PC-9 (cell line): ENCODE results near the gene JDP2. TPM values are rescaled to one million over a fixed set of nuclear protein-coding genes. Genes with fewer than 3 reads are reported as not detected.
"Not testable (repeated sequence)": the region's sequence is repeated elsewhere in the genome, so short reads cannot be mapped to it uniquely, and the experiment has no call there.

ENCODE experiments used
- BruUV-seq: library from RNA; stranded (reverse); fragments of 400-500 nt; replicated peaks from 2 replicates; lab custom pipeline; 2021; lab: Mats Ljungman, UMichigan
- CTCF ChIA-PET: fragments of 300-600 bp; sonication (Branson Sonifier 250); formaldehyde crosslinking; loops from one replicate; lab custom pipeline; 2022; ENCODE audit warnings: antibody characterized with exemption; lab: Charles Lee
- POLR2A ChIA-PET: fragments of 300-600 bp; sonication (Branson Sonifier 250); formaldehyde crosslinking; loops from one replicate; lab custom pipeline; 2022; ENCODE audit warnings: antibody characterized with exemption; ENCODE audit not compliant: unreplicated experiment; lab: Charles Lee
- DNase-seq, 2 experiments: peaks; one replicate each; pipeline versions ENCODE4 v3.0.0 to v3.0.0-alpha.2; 2015 to 2022; ENCODE audit warnings: mixed read lengths in 1 of 2
- H2AFZ ChIP-seq: fragments of 200-600 bp; sonication (generic); 2 replicates; pipeline ENCODE4 v1.8.1; 2017; ENCODE audit warnings: antibody characterized with exemption
- H3F3A ChIP-seq: fragments of 200-600 bp; sonication (generic); 2 replicates; pipeline ENCODE4 v1.8.1; 2017; ENCODE audit warnings: antibody characterized with exemption, mild to moderate bottlenecking, low read depth; ENCODE audit not compliant: insufficient read depth
- H3K27ac ChIP-seq: fragments of 200-600 bp; sonication (generic); 2 replicates; pipeline ENCODE4 v1.6.1; 2016; ENCODE audit warnings: mixed run types
- H3K27me3 ChIP-seq: fragments of 200-600 bp; sonication (generic); 2 replicates; pipeline ENCODE4 v1.6.1; 2016; ENCODE audit warnings: low read depth, mixed run types; ENCODE audit not compliant: insufficient read depth
- H3K36me3 ChIP-seq: fragments of 200-600 bp; sonication (generic); 2 replicates; pipeline ENCODE4 v1.6.1; 2016; ENCODE audit warnings: low read depth, mixed run types
- H3K4me1 ChIP-seq: fragments of 200-600 bp; sonication (generic); replicated peaks from 2 replicates; pipeline ENCODE4 v1.6.1; 2016; ENCODE audit warnings: mixed run types; ENCODE audit not compliant: insufficient read depth
- H3K4me2 ChIP-seq: fragments of 200-600 bp; sonication (generic); 2 replicates; pipeline ENCODE4 v1.6.1; 2017; ENCODE audit warnings: mixed run types
- H3K4me3 ChIP-seq: fragments of 200-600 bp; sonication (generic); 2 replicates; pipeline ENCODE4 v1.6.1; 2016; ENCODE audit warnings: mixed run types
- H3K79me2 ChIP-seq: fragments of 200-600 bp; sonication (generic); 2 replicates; pipeline ENCODE4 v1.6.1; 2017; ENCODE audit warnings: low read depth, mixed run types
- H3K9me2 ChIP-seq: fragments of 200-600 bp; sonication (generic); 2 replicates; pipeline ENCODE4 v1.8.1; 2017; ENCODE audit warnings: mild to moderate bottlenecking; ENCODE audit not compliant: insufficient read depth
- H3K9me3 ChIP-seq: fragments of 200-600 bp; sonication (generic); 2 replicates; pipeline ENCODE4 v1.8.1; 2016; ENCODE audit warnings: low read depth; ENCODE audit not compliant: insufficient read depth
- H4K20me1 ChIP-seq: fragments of 200-600 bp; sonication (generic); 2 replicates; pipeline ENCODE4 v1.8.1; 2017; ENCODE audit not compliant: insufficient read depth
- EZH2 ChIP-seq: fragments of 200-600 bp; sonication (generic); IDR thresholded peaks from 2 replicates; pipeline ENCODE4 v1.8.0; 2017; ENCODE audit warnings: antibody characterized with exemption, low read depth
- intact Hi-C: fragments of 100-400 bp; cut with micrococcal nuclease; formaldehyde crosslinking; loops from one replicate; pipeline ENCODE4 v1.10.0; 2022; ENCODE audit not compliant: unreplicated experiment
- total RNA-seq: library from RNA; stranded (reverse); gene quantifications from 2 replicates; pipeline ENCODE4 v1.2.3, GENCODE V29; 2021
- TF ChIP-seq, protein P1 (sequence below): fragments of 200-600 bp; sonication (generic); conservative IDR thresholded peaks from 2 replicates; pipeline ENCODE4 v1.6.1; 2017; ENCODE audit warnings: mixed run types, antibody characterized with exemption, mild to moderate bottlenecking, moderate library complexity

Gene JDP2
- total RNA-seq, 1 experiment from 2014 or later = 186 TPM

GRCh38 chr14:75471059-75471458 lies 43.2 kb downstream of the JDP2 start:
- no TSS peak for BruUV-seq
- CTCF ChIA-PET = interaction anchor here (0.6 to 0.8 kb wide), 2 partner anchors 107 to 511 kb away, joined by 3 to 5 read pairs; no protein-coding TSS in a partner anchor
- POLR2A ChIA-PET = interaction anchor here (0.6 kb wide), 1 partner anchor 165 kb away, joined by 6 read pairs; no protein-coding TSS in a partner anchor

GRCh38 chr14:75474127-75474526 lies 46.3 kb downstream of the JDP2 start:
- H3K36me3 ChIP-seq = peaks cover 46% of the 10 kb centered on the region
- H3K9me2 ChIP-seq, POLR2A ChIA-PET, BruUV-seq, H3K27me3 ChIP-seq, H3K27ac ChIP-seq, H3K9me3 ChIP-seq, H4K20me1 ChIP-seq, H3K4me3 ChIP-seq, intact Hi-C loops, CTCF ChIA-PET, H3K4me2 ChIP-seq, H3K79me2 ChIP-seq, H2AFZ ChIP-seq, H3K4me1 ChIP-seq: not testable (repeated sequence)
- peaks cover 26% of the 10 kb centered on the region; the same call in 1 of the 2 replicates for H3F3A ChIP-seq
- peak in 1 of 2 experiments; percentile 63 for DNase-seq

More at GRCh38 chr14:75471059-75471458, 43.2 kb downstream of the JDP2 start:
- H3K9me2 ChIP-seq = no peaks in the 10 kb centered on the region
- peaks cover 60% of the 10 kb centered on the region for H3K36me3 ChIP-seq
- H3F3A ChIP-seq = peaks cover 26% of the 10 kb centered on the region; the same call in 1 of the 2 replicates
- 0 out of 2 replicates have a peak, but pooled peaks cover 3% of the 10 kb centered on the region for H4K20me1 ChIP-seq
- H3K4me3 ChIP-seq = no peak overlapping the region
- intact Hi-C loops = no loop called here
- H3K4me2 ChIP-seq = no peak overlapping the region
- no peak for DNase-seq
- H3K4me1 ChIP-seq = no peaks in the 10 kb centered on the region; the same call in 1 of the 2 replicates
- H3K9me3 ChIP-seq = no peaks in the 10 kb centered on the region
- H3K27me3 ChIP-seq = no peaks in the 10 kb centered on the region
- H3K79me2 ChIP-seq = 0 out of 2 replicates have a peak, but pooled peaks cover 5% of the 10 kb centered on the region
- no peak overlapping the region for H2AFZ ChIP-seq
- TF ChIP-seq, protein P1, sequence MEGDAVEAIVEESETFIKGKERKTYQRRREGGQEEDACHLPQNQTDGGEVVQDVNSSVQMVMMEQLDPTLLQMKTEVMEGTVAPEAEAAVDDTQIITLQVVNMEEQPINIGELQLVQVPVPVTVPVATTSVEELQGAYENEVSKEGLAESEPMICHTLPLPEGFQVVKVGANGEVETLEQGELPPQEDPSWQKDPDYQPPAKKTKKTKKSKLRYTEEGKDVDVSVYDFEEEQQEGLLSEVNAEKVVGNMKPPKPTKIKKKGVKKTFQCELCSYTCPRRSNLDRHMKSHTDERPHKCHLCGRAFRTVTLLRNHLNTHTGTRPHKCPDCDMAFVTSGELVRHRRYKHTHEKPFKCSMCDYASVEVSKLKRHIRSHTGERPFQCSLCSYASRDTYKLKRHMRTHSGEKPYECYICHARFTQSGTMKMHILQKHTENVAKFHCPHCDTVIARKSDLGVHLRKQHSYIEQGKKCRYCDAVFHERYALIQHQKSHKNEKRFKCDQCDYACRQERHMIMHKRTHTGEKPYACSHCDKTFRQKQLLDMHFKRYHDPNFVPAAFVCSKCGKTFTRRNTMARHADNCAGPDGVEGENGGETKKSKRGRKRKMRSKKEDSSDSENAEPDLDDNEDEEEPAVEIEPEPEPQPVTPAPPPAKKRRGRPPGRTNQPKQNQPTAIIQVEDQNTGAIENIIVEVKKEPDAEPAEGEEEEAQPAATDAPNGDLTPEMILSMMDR = no peak
- no peak for TF ChIP-seq EZH2
- H3K27ac ChIP-seq = no peak overlapping the region

GRCh38 chr14:75476274-75476995 lies 48.6 kb downstream of the JDP2 start:
- Histone ChIP-seq H3K27me3 (no peaks in the 10 kb centered on the region), H3K27ac (no peak overlapping the region), H3K4me2 (no peak overlapping the region), H2AFZ (no peak overlapping the region), H3F3A (peaks cover 20% of the 10 kb centered on the region; the same call in 1 of the 2 replicates), H3K4me3 (no peak overlapping the region), H3K9me2 (no peaks in the 10 kb centered on the region), H3K4me1 (no peaks in the 10 kb centered on the region; the same call in 1 of the 2 replicates), H3K79me2 (no peaks in the 10 kb centered on the region), H3K36me3 (peaks cover 26% of the 10 kb centered on the region), H3K9me3 (no peaks in the 10 kb centered on the region), H4K20me1 (0 out of 2 replicates have a peak, but pooled peaks cover 3% of the 10 kb centered on the region)
- no peak for DNase-seq
- POLR2A ChIA-PET = no interaction called here
- CTCF ChIA-PET = interaction anchor here (0.6 to 1.1 kb wide), 3 partner anchors 61 to 387 kb away, joined by 3 to 4 read pairs (median 3); no protein-coding TSS in a partner anchor
- no TSS peak for BruUV-seq
- intact Hi-C loops = no loop called here
- TF ChIP-seq, protein P1 = no peak
- TF ChIP-seq EZH2 = no peak
